ENCODE data around the gene ICE2.
"Not testable (repeated sequence)": the region's sequence is repeated elsewhere in the genome, so short reads cannot be mapped to it uniquely, and the experiment has no call there.

Gene ICE2

GRCh38 chr15:60448668-60449360 lies 30.1 kb downstream of the ICE2 start:
- DNase-seq (ENCODE audit: low read depth) = no peak

- DNase-seq (ENCODE audit: low read depth) = no peak
These were observed 34.5 kb downstream of the ICE2 start for GRCh38 chr15:60444289-60444912.

- DNase-seq (ENCODE audit: low read depth) = no peak
These were observed 36.2 kb downstream of the ICE2 start for GRCh38 chr15:60442763-60443162.

- no peak for DNase-seq (ENCODE audit: low read depth)
These were observed 36.8 kb downstream of the ICE2 start for GRCh38 chr15:60442031-60442650.

GRCh38 chr15:60441331-60441730 lies 37.6 kb downstream of the ICE2 start:
- DNase-seq (ENCODE audit: low read depth) = no peak

- no peak for DNase-seq (ENCODE audit: low read depth)
These were observed 40.3 kb downstream of the ICE2 start for GRCh38 chr15:60438646-60439045.

- no peak for DNase-seq (ENCODE audit: low read depth)
These were observed 50.0 kb downstream of the ICE2 start for GRCh38 chr15:60428935-60429334.

GRCh38 chr15:60426870-60427508 lies 52.0 kb downstream of the ICE2 start:
- no peak for DNase-seq (ENCODE audit: low read depth)

- no peak for DNase-seq (ENCODE audit: low read depth)
These were observed 53.5 kb downstream of the ICE2 start for GRCh38 chr15:60425461-60425860.

GRCh38 chr15:60424006-60424405 lies 54.9 kb downstream of the ICE2 start:
- DNase-seq (ENCODE audit: low read depth) = no peak

- DNase-seq (ENCODE audit: low read depth) = no peak
These were observed 55.4 kb downstream of the ICE2 start for GRCh38 chr15:60423537-60423936.

GRCh38 chr15:60421544-60421943 lies 57.4 kb downstream of the ICE2 start:
- no peak for DNase-seq (ENCODE audit: low read depth)

GRCh38 chr15:60420203-60420716 lies 58.7 kb downstream of the ICE2 start:
- DNase-seq (ENCODE audit: low read depth) = no peak

- no peak for DNase-seq (ENCODE audit: low read depth)
These were observed 59.2 kb downstream of the ICE2 start for GRCh38 chr15:60419753-60420152.

GRCh38 chr15:60418096-60418495 lies 60.8 kb downstream of the ICE2 start:
- DNase-seq (ENCODE audit: low read depth) = no peak

- no peak for DNase-seq (ENCODE audit: low read depth)
These were observed 61.8 kb downstream of the ICE2 start for GRCh38 chr15:60417112-60417511.

GRCh38 chr15:60416484-60416883 lies 62.5 kb downstream of the ICE2 start:
- no peak for DNase-seq (ENCODE audit: low read depth)

- no peak for DNase-seq (ENCODE audit: low read depth)
These were observed 64.8 kb downstream of the ICE2 start for GRCh38 chr15:60414016-60414682.

GRCh38 chr15:60413231-60413824 lies 65.6 kb downstream of the ICE2 start:
- DNase-seq (ENCODE audit: low read depth) = no peak

- not testable (repeated sequence) for DNase-seq (ENCODE audit: low read depth)
These were observed 66.1 kb downstream of the ICE2 start for GRCh38 chr15:60412807-60413206.

GRCh38 chr15:60411774-60412425 lies 67.0 kb downstream of the ICE2 start:
- no peak for DNase-seq (ENCODE audit: low read depth)
